ENCODE data around the gene KRTAP5-10.
"Not testable (repeated sequence)": the region's sequence is repeated elsewhere in the genome, so short reads cannot be mapped to it uniquely, and the experiment has no call there.

- not testable (repeated sequence) for TF ChIP-seq NFRKB (IDR thresholded peaks at IDR 0.05); FOXA1 (IDR thresholded peaks at IDR 0.05); BHLHE40 (IDR thresholded peaks at IDR 0.05; ENCODE audit: borderline replicate concordance); FOXM1 (IDR thresholded peaks at IDR 0.05; ENCODE audit: borderline replicate concordance); LEF1 (IDR thresholded peaks at IDR 0.05; ENCODE audit: borderline replicate concordance); SUZ12 (IDR thresholded peaks at IDR 0.05); HDGF (IDR thresholded peaks at IDR 0.05; ENCODE audit: borderline replicate concordance); FOXK2 (IDR thresholded peaks at IDR 0.05); SP1 (IDR thresholded peaks at IDR 0.05); CTBP1 (IDR thresholded peaks at IDR 0.05; ENCODE audit: borderline replicate concordance); ELF4 (IDR thresholded peaks at IDR 0.05); TARDBP (IDR thresholded peaks at IDR 0.05)
- TF ChIP-seq, protein P1, sequence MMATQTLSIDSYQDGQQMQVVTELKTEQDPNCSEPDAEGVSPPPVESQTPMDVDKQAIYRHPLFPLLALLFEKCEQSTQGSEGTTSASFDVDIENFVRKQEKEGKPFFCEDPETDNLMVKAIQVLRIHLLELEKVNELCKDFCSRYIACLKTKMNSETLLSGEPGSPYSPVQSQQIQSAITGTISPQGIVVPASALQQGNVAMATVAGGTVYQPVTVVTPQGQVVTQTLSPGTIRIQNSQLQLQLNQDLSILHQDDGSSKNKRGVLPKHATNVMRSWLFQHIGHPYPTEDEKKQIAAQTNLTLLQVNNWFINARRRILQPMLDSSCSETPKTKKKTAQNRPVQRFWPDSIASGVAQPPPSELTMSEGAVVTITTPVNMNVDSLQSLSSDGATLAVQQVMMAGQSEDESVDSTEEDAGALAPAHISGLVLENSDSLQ (IDR thresholded peaks at IDR 0.05) = not testable (repeated sequence)
These were observed 23.0 kb downstream of the KRTAP5-10 start for GRCh38 chr11:71588314-71588713.
